HepG2 (cell line): ENCODE measurements around the gene CAMTA2. TPM values are rescaled to one million over a fixed set of nuclear protein-coding genes. Genes with fewer than 3 reads are reported as not detected.

Experiments used
- ATAC-seq: fragments of 200-7000 bp; cut with Tn5 transposase; 3 replicates; pipeline ENCODE4 v1.9.1; 2020; ENCODE audit warnings: mild to moderate bottlenecking, moderate library complexity
- BruUV-seq: library from RNA; stranded (reverse); fragments of 400-500 nt; replicated peaks from 2 replicates; lab custom pipeline; 2021; lab: Mats Ljungman, UMichigan
- CTCF ChIA-PET: fragments of 300-600 bp; formaldehyde crosslinking; extraction: SDS; loops from one replicate; lab custom pipeline; 2021; ENCODE audit warnings: low total read pairs, inconsistent platforms, low intra/inter-chr PET ratio; lab: Yijun Ruan, JAX
- POLR2A ChIA-PET: fragments of 350-600 bp; sonication (Branson Sonifier 250); formaldehyde crosslinking; loops from one replicate; lab custom pipeline; 2020; ENCODE audit warnings: antibody characterized with exemption, inconsistent platforms; lab: Yijun Ruan, JAX
- DNase-seq: peaks from one replicate; pipeline ENCODE4 v3.0.0-alpha.2; 2015; ENCODE audit warnings: low spot score
- FAIRE-seq: peaks from 3 replicates; lab custom pipeline; 2011; peaks lifted over from hg19 to GRCh38; lab: Jason Lieb, UNC
- H2AFZ ChIP-seq: one replicate; pipeline ENCODE4 v1.6.1; 2011; ENCODE audit warnings: low read length, inconsistent platforms
- H3K27ac ChIP-seq: fragments of 300-600 bp; 3 replicates; pipeline ENCODE4 v1.8.0; 2011; ENCODE audit warnings: mixed run types, mild to moderate bottlenecking, mixed read lengths, low read length, inconsistent platforms; ENCODE audit not compliant: insufficient read depth; ENCODE audit errors: extremely low read length
- H3K27me3 ChIP-seq, 2 experiments: fragments of 200-600 bp in 1 of 2; 2 replicates in 1 of 2; 3 replicates in 1 of 2; pipeline versions ENCODE4 v1.6.0 to v1.8.0; 2011; ENCODE audit warnings: low read length in 2 of 2, mild to moderate bottlenecking in 2 of 2, moderate library complexity in 2 of 2, inconsistent platforms in 1 of 2; ENCODE audit not compliant: insufficient read depth in 2 of 2, control insufficient read depth in 1 of 2
- H3K36me3 ChIP-seq, 2 experiments: fragments of 200-600 bp in 1 of 2; replicated peaks in 1 of 2; 2 replicates in 1 of 2; 3 replicates in 1 of 2; pipeline versions ENCODE4 v1.5.1 to v1.8.0; 2011; ENCODE audit warnings: low read length in 2 of 2, inconsistent platforms in 1 of 2; ENCODE audit not compliant: insufficient read depth in 2 of 2, control insufficient read depth in 1 of 2
- H3K4me1 ChIP-seq: 2 replicates; pipeline ENCODE4 v1.5.1; 2012; ENCODE audit warnings: low read length, inconsistent platforms; ENCODE audit not compliant: insufficient read depth
- H3K4me2 ChIP-seq: 2 replicates; pipeline ENCODE4 v1.6.0; 2011; ENCODE audit warnings: low read depth, low read length, inconsistent platforms
- H3K4me3 ChIP-seq, 3 experiments: fragments of 200-600 bp in 1 of 3; sonication (generic), shearing (Covaris generic) in 1 of 3; replicated peaks in 1 of 3; 2 replicates each; pipeline ENCODE4 v1.5.1; 2011 to 2016; ENCODE audit warnings: low read length in 3 of 3, inconsistent platforms in 2 of 3, low read depth in 2 of 3, mild to moderate bottlenecking in 2 of 3, control low read depth in 1 of 3, mixed read lengths in 1 of 3; ENCODE audit not compliant: insufficient read depth in 1 of 3
- H3K79me2 ChIP-seq: one replicate; pipeline ENCODE4 v1.6.1; 2011; ENCODE audit warnings: low read length, inconsistent platforms; ENCODE audit not compliant: insufficient read depth
- H3K9ac ChIP-seq: 2 replicates; pipeline ENCODE4 v1.6.0; 2011; ENCODE audit warnings: mild to moderate bottlenecking, low read depth, low read length, inconsistent platforms; ENCODE audit not compliant: insufficient read depth
- H3K9me3 ChIP-seq: 2 replicates; pipeline ENCODE4 v1.5.1; 2012; ENCODE audit warnings: mild to moderate bottlenecking, low read length
- H4K20me1 ChIP-seq: 2 replicates; pipeline ENCODE4 v1.6.0; 2011; ENCODE audit warnings: inconsistent platforms, mild to moderate bottlenecking, low read length, moderate library complexity; ENCODE audit not compliant: insufficient read depth
- ATAD3A ChIP-seq: sonication (generic); formaldehyde crosslinking; IDR thresholded peaks from 2 replicates; pipeline ENCODE4 v1.4.0; 2020; ENCODE audit warnings: missing genetic modification reagents
- CCAR2 ChIP-seq: fragments of 200-400 bp; formaldehyde crosslinking; optimal IDR thresholded peaks from 2 replicates; pipeline ENCODE3; 2018; ENCODE audit warnings: low read depth, mild to moderate bottlenecking, low read length, moderate library complexity
- EZH2 ChIP-seq: conservative IDR thresholded peaks from 2 replicates; pipeline ENCODE4 v1.6.1; 2012; ENCODE audit warnings: mild to moderate bottlenecking, low read depth, low read length, moderate library complexity
- FOXP4 ChIP-seq: sonication (generic); formaldehyde crosslinking; IDR thresholded peaks from 2 replicates; pipeline ENCODE4 v1.4.0; 2020; ENCODE audit warnings: missing genetic modification reagents
- JUND ChIP-seq: sonication (generic); formaldehyde crosslinking; IDR thresholded peaks from 2 replicates; pipeline ENCODE4 v1.8.0; 2022; ENCODE audit warnings: mild to moderate bottlenecking, missing genetic modification reagents
- KLF13 ChIP-seq: sonication (generic); formaldehyde crosslinking; IDR thresholded peaks from 2 replicates; pipeline ENCODE4 v1.4.0; 2020; ENCODE audit warnings: mild to moderate bottlenecking, missing genetic modification reagents
- NR3C1 ChIP-seq: sonication (generic); formaldehyde crosslinking; IDR thresholded peaks from 2 replicates; pipeline ENCODE4 v1.4.0; 2020; ENCODE audit warnings: missing genetic modification reagents
- RBFOX2 ChIP-seq: fragments of 200-400 bp; formaldehyde crosslinking; IDR thresholded peaks from 2 replicates; pipeline ENCODE4 v1.6.1; 2017; ENCODE audit warnings: low read depth, mild to moderate bottlenecking, low read length
- RFXAP ChIP-seq: sonication (generic); formaldehyde crosslinking; IDR thresholded peaks from 2 replicates; pipeline ENCODE4 v1.4.0; 2020; ENCODE audit warnings: missing genetic modification reagents, borderline replicate concordance
- SP4 ChIP-seq: sonication (generic); formaldehyde crosslinking; IDR thresholded peaks from 2 replicates; pipeline ENCODE4 v1.8.1; 2023; ENCODE audit warnings: mild to moderate bottlenecking, missing genetic modification reagents
- YEATS4 ChIP-seq: sonication (generic); formaldehyde crosslinking; IDR thresholded peaks from 2 replicates; pipeline ENCODE4 v1.4.0; 2020; ENCODE audit warnings: missing genetic modification reagents, borderline replicate concordance
- ZNF160 ChIP-seq: sonication (generic); formaldehyde crosslinking; IDR thresholded peaks from 2 replicates; pipeline ENCODE4 v1.8.0; 2022; ENCODE audit warnings: mild to moderate bottlenecking, inconsistent platforms, missing genetic modification reagents
- ZNF205 ChIP-seq: IDR thresholded peaks from 2 replicates; pipeline ENCODE4 v1.6.1; 2018; ENCODE audit warnings: missing biosample characterization, missing genetic modification reagents
- ZNF33A ChIP-seq: sonication (generic); formaldehyde crosslinking; IDR thresholded peaks from 2 replicates; pipeline ENCODE4 v1.5.1; 2020; ENCODE audit warnings: missing genetic modification reagents, mild to moderate bottlenecking, moderate library complexity, borderline replicate concordance
- ZNF879 ChIP-seq: sonication (generic); formaldehyde crosslinking; IDR thresholded peaks from 2 replicates; pipeline ENCODE4 v1.8.1; 2023; ENCODE audit warnings: missing genetic modification reagents
- WGBS: methylation state at CpG from one replicate; pipeline ENCODE4 v1.1.6; 2017; ENCODE audit warnings: low lambda C conversion rate; 5-methylcytosine and 5-hydroxymethylcytosine counted together
- in situ Hi-C: cut with HindIII; loops from 2 replicates; pipeline ENCODE4 v1.10.0; 2017; ENCODE audit warnings: low pct_unique_long_range_greater_than_20kb; ENCODE audit not compliant: extremely low pct_ligation_motif_present
- intact Hi-C: fragments of 100-400 bp; cut with micrococcal nuclease; formaldehyde crosslinking; loops from one replicate; pipeline ENCODE4 v1.10.0; 2022; ENCODE audit not compliant: unreplicated experiment
- polyA plus RNA-seq, 8 experiments: library from polyadenylated mRNA; depleted of rRNA in 3 of 8; stranded (reverse) in 7 of 8; unstranded in 1 of 8; fragments of >200 nt; fragmentation: Illumina TruSeq in 4 of 8; extraction: Trizol in 4 of 8; gene quantifications; 2 replicates each; pipeline versions ENCODE4 v1.2.1 to v1.2.3, GENCODE V29; 2011 to 2016; ENCODE audit warnings: low read depth in 4 of 8, missing spikeins in 1 of 8, mixed read lengths in 1 of 8; ENCODE audit not compliant: insufficient read depth in 1 of 8
- total RNA-seq, 5 experiments: library from RNA; depleted of rRNA; stranded (reverse); fragments of >200 nt; fragmentation: Illumina TruSeq; extraction: Trizol; gene quantifications; 2 replicates each; pipeline ENCODE4 v1.2.3, GENCODE V29; 2016; ENCODE audit warnings: low read depth in 1 of 5
- TF ChIP-seq, protein P1 (sequence below): sonication (generic); formaldehyde crosslinking; IDR thresholded peaks from 2 replicates; pipeline ENCODE4 v1.5.0; 2020; ENCODE audit warnings: mild to moderate bottlenecking, missing genetic modification reagents
- TF ChIP-seq, protein P2 (sequence below): sonication (generic); formaldehyde crosslinking; IDR thresholded peaks from 2 replicates; pipeline ENCODE4 v1.4.0; 2020; ENCODE audit warnings: mild to moderate bottlenecking, missing genetic modification reagents

CAMTA2 gene
- total and polyA plus RNA-seq, 2 of the 13 experiments (the other 11 are each of a cell fraction or from before 2014, with no cell fraction given) = 4.1 to 7.1 TPM

DNA sequence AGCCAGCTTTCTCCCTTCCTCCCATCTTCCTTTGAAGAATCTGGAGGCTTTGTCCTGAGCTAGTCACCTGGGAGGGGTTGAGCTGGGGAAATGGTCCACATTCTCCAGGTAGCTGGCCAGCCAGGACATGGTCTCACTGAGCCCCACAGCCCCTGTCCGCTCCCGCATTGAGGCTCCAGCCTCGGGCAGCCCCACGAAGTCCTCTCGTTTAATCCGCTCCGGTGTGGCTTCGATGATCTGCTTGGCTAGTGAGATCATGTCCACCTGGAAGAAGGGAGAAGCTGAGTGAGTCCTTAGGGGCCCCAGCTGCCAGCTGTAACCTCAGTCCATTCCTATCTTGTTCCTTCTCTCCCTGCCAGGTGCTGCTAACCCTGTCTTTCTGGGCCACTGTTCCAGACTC is 17.2 kb downstream of the CAMTA2 start (continued):
- TF ChIP-seq SP4 (0 out of 2 replicates have a peak, but pooled peaks have one; percentile 2), ZNF879 (CRISPR knock-in tag) (no peak), CCAR2 (no peak), RBFOX2 (0 out of 2 replicates have a peak, but pooled peaks have one; percentile 22), NR3C1 (CRISPR knock-in tag) (no peak), KLF13 (CRISPR knock-in tag) (no peak)
- TF ChIP-seq, all 625 proteins: peak for 9

DNA sequence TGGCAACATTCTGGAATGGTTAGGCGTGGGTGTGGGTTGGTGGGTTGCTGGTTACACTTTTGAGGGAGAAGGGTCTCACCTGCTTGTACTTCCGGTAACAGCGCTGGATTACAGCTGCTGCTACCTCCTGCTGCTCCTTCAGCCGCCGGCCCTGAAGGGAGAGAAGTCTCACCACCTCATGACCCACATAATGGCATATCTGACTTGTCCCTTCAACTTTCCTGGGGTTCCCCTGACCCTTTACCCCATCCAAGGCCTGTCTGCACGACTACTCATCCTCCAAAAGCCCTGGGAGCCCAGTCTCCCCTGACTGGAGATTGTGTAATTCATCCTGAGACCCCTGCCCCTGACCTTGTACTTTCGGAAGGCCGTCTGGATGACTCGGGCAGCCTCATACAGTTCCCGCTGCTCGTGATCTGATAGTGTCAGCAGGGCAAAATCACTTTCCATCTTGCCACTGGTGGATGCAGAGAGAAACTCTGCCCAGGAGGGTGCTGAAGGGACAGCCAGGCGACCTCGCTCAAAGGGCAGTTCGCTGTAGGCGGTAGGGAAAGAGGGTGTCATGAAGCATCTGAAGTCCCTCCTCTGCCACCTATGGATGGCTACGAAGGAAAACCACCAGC is 17.8 kb downstream of the CAMTA2 start:
- intact Hi-C loops (loop anchor here (5.0 to 10.0 kb wide), 2 partner anchors 62 to 255 kb away; partner anchors contain the start of gene ARRB2), in situ Hi-C loops (no loop called here)
- H3K4me2 ChIP-seq = peak overlapping the region; percentile 82
- ChIA-PET POLR2A (interaction anchor here (0.6 to 10.5 kb wide), 16 partner anchors 10 to 402 kb away, joined by 3 to 273 read pairs (median 12); partner anchors contain the start of genes CAMTA2, ENO3, INCA1 and KIF1C), CTCF (no interaction called here)
- H2AFZ ChIP-seq = no peak overlapping the region
- BruUV-seq = no TSS peak
- H3K4me1 ChIP-seq = peaks cover 31% of the 10 kb centered on the region
- peaks cover 27% of the 10 kb centered on the region for H3K79me2 ChIP-seq
- peak; percentile 1; the same call in 1 of the 3 replicates for ATAC-seq
- WGBS = 0% methylated on average over 8 of the region's 16 CpGs
- peak; percentile 46 for DNase-seq
- peak overlapping the region; percentile 92 for H3K27ac ChIP-seq
- H4K20me1 ChIP-seq = no peaks in the 10 kb centered on the region
- H3K9ac ChIP-seq = peak overlapping the region; percentile 91
- H3K36me3 ChIP-seq = peaks cover 0 to 13% of the 10 kb centered on the region in 2 experiments; a peak in 3 of 5 replicates
- no peaks in the 10 kb centered on the region; a peak in 1 of 5 replicates for H3K27me3 ChIP-seq
- H3K9me3 ChIP-seq = no peaks in the 10 kb centered on the region
- H3K4me3 ChIP-seq = peak overlapping the region; percentile 72 to 88 (median 77)
- peak; percentile 37 for FAIRE-seq
- no peak for TF ChIP-seq ZNF160 (CRISPR knock-in tag)
- no peak for TF ChIP-seq FOXP4 (CRISPR knock-in tag)
- TF ChIP-seq, protein P1, sequence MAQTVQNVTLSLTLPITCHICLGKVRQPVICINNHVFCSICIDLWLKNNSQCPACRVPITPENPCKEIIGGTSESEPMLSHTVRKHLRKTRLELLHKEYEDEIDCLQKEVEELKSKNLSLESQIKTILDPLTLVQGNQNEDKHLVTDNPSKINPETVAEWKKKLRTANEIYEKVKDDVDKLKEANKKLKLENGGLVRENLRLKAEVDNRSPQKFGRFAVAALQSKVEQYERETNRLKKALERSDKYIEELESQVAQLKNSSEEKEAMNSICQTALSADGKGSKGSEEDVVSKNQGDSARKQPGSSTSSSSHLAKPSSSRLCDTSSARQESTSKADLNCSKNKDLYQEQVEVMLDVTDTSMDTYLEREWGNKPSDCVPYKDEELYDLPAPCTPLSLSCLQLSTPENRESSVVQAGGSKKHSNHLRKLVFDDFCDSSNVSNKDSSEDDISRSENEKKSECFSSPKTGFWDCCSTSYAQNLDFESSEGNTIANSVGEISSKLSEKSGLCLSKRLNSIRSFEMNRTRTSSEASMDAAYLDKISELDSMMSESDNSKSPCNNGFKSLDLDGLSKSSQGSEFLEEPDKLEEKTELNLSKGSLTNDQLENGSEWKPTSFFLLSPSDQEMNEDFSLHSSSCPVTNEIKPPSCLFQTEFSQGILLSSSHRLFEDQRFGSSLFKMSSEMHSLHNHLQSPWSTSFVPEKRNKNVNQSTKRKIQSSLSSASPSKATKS (CRISPR knock-in tag) = no peak
- TF ChIP-seq YEATS4 (CRISPR knock-in tag) = peak; percentile 26; the same call in 1 of the 2 replicates
- TF ChIP-seq ATAD3A (CRISPR knock-in tag) = no peak
- TF ChIP-seq ZNF33A = no peak
- 0 out of 2 replicates have a peak, but pooled peaks have one; percentile 32 for TF ChIP-seq RFXAP (CRISPR knock-in tag)
- TF ChIP-seq JUND (CRISPR knock-in tag) = no peak
- no peak for TF ChIP-seq EZH2
- TF ChIP-seq, protein P2, sequence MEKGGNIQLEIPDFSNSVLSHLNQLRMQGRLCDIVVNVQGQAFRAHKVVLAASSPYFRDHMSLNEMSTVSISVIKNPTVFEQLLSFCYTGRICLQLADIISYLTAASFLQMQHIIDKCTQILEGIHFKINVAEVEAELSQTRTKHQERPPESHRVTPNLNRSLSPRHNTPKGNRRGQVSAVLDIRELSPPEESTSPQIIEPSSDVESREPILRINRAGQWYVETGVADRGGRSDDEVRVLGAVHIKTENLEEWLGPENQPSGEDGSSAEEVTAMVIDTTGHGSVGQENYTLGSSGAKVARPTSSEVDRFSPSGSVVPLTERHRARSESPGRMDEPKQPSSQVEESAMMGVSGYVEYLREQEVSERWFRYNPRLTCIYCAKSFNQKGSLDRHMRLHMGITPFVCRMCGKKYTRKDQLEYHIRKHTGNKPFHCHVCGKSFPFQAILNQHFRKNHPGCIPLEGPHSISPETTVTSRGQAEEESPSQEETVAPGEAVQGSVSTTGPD (CRISPR knock-in tag) = no peak
- no peak for TF ChIP-seq ZNF205 (CRISPR knock-in tag)
